T47D (cell line): ENCODE results near the gene OR5AS1.
"Not testable (repeated sequence)": the region's sequence is repeated elsewhere in the genome, so short reads cannot be mapped to it uniquely, and the experiment has no call there.

ENCODE experiments used
- DNase-seq, 2 experiments: peaks; one replicate each; pipeline versions ENCODE4 v3.0.0 to v3.0.0-alpha.2; 2011 to 2012; ENCODE audit warnings: low read depth in 1 of 2, low spot score in 1 of 2
- JUND ChIP-seq: IDR thresholded peaks from 2 replicates; pipeline ENCODE4 v1.6.1; 2012; ENCODE audit warnings: low read depth
- in situ Hi-C: cut with HindIII; loops from 2 replicates; pipeline ENCODE4 v1.10.0; 2016; ENCODE audit warnings: low sequenced_read_pairs, low pct_unique_long_range_greater_than_20kb

OR5AS1 gene

DNA sequence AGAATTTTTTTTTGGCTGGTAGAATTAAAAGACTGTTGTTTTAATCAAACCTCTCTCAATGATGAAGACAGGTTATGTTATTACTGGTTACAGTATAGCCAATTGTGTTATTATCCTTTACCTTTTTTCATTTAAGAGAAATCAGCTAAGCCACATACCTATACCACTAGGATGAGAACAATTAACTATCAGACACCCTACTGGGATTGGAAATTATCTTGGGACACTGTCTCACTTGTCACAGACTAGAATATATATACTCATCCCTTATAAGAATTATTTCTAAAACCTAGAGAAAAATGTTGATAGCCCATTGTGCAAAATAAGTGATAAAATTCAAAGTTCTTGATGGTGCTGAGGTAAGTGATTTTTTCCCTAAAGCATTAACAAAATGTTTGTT, at the start of gene OR5AS1:
Gene OR5AS1 (plus strand): TSS at position 301 of the 400 bp plus-strand sequence. CDS start 2,765 bp downstream, outside the sequence.
- in situ Hi-C loops = no loop called here
- TF ChIP-seq JUND = no peak
- no peak for DNase-seq

DNA sequence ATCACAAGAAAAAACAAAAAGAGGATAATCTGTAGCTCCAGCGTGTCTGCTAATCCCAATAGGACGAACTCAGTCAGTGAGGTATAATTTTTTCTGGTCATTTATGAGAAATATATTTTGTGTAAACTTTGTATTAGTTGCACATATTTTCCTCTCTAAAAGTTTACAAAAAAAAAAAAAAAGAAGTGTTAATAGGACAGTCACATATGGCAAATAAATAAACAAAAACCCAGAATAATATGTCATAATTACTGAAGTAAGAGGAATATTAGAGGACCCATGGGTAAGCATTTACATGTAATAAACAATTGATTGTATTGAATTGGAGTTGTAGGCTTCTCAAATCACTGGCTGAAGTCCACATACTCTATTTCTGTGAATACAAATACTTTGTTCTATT, 32.9 kb upstream of the OR5AS1 start, which contains the start of gene OR5F1:
Gene OR5F1 (minus strand): TSS at position 101 of the 400 bp plus-strand sequence. CDS start 0 bp downstream, at position 101.
- no peak for TF ChIP-seq JUND
- in situ Hi-C loops = no loop called here
- DNase-seq = no peak

DNA sequence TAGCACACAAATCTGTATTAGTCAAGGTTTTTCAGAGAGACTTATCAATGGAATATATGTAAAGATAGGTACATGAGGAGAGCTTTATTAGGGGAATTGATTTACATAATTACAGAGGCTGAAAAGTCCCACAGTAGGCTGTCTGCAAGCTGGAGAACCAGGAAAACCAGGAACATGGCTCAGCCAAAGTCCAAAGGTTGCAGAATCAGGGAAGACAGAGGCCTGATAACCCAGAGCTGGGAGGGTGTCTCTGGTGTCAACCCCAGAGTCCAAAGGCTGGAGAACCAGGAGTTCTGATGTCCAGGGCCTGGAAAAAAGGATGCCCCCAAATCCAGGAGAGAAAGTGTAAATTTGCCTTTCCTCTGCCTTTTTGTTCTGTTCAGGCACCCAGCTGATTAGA, 16.7 kb upstream of the OR5AS1 start:
- DNase-seq = no peak
- in situ Hi-C loops = no loop called here
- TF ChIP-seq JUND = no peak

DNA sequence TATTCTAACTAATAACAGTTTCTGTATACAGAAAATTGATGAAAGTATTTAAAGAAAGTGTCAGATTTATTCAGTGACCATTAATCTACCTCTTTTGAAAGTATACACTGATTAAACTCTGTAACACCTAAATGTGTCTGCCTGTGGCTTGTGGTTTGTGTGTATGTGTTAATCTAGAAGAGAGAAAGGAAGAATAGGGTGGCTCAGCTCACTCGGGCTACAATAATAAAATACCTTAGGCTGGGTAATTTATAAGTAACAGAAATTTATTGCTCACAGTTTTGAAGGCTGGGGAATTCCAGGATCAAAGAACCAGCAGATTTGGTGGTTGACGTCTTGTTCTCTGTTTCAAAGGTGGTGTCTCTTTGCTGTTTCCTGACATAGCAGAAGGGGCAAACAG, 13.6 kb upstream of the OR5AS1 start:
- in situ Hi-C loops = no loop called here
- TF ChIP-seq JUND = no peak
- no peak for DNase-seq

DNA sequence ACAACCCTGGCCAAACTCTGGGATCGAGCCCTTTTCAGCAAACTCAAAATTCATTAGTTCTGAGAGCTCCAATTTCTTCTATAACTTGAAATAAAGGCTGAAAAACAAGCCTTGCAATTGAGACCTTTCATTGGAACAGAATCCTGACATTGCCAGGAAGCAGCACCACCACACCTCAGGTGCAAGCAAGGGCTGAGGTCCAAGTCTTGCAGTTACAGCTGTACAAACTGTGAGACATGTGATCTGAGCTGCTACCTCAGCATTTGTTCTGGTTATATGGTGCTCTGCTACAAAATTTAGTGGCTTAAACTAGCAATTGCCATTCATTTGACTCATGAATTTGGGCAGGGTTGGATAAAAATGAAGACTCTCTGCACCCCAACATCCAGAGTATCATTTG, 18.1 kb downstream of the OR5AS1 start:
- in situ Hi-C loops = no loop called here
- no peak for TF ChIP-seq JUND
- DNase-seq = no peak

DNA sequence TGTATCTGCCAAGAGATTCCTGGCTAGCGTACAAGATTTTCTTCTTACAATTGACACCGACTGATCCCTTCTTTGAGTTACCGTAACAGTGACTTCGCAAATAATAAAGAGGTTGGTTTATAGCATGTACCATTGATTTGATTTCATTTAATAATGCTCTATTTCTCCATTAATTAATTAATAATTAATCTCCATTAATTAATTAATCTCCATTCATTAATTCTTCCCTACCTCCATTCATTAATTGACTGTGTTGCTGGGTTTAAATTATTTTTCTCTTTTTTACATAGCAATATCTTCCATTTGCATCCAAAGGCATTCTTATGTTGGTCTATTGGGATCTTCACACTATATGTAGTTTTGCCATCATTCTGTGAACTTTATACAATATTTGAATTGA, 21.0 kb downstream of the OR5AS1 start:
- no peak for DNase-seq
- in situ Hi-C loops = no loop called here
- TF ChIP-seq JUND = no peak

DNA sequence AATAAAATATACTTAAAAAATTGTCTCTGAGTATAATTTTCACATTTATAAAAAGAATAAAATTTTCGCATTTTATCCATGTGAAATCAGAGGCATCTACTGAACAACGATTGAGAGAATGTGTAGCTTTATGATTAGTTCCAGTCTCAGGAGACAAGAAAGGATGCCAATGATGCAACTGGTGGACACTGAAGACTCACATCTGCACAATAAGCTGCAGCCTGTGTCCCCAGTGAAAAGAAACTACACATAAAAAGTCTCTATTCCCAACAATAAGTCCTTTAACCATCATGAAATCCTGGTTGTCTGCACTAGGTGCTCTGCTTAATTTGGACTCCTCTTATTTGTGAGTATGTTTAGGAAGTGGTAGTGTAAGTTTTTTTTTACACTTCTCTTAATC, 22.0 kb downstream of the OR5AS1 start:
- in situ Hi-C loops = no loop called here
- no peak for TF ChIP-seq JUND

DNA sequence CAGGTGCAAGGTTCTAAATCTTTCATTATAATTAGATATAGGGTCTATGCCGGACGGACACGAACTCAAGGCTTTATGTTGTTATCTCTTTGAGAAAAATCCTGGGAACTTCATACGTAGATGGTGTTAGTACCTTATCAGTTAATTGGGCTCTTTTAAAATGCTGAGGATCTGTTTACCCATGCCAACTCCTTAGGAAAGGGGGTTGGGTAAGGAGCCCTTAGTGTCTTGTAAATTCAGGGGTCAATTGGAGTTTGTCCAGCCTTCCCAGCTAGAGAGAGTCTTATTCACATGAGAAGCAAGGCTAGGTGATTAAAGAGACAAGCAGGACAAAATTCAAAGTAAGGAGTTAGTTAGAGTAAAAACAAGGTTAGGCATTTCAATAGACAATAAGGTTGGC, 28.9 kb downstream of the OR5AS1 start:
- in situ Hi-C loops = not testable (repeated sequence)

More for the DNA sequence above, 22.0 kb downstream of the OR5AS1 start:
- no peak for DNase-seq

DNA sequence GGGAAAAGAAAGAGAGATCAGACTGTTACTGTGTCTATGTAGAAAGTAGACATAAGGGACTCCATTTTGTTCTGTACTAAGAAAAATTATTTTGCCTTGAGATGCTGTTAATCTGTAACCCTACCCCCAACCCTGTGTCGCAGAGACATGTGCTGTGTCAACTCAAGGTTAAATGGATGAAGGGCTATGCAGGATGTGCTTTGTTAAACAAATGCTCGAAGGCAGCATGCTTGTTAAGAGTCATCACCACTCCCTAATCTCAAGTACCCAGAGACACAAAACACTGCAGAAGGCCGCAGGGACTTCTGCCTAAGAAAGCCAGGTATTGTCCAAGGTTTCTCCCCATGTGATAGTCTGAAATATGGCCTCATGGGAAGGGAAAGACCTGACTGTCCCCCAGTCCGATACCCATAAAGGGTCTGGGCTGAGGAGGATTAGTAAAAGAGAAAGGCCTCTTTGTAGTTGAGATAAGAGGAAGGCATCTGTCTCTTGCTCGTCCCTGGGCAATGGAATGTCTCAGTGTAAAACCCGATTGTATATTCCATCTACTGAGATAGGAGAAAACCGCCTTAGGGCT, 30.3 kb downstream of the OR5AS1 start:
- in situ Hi-C loops, DNase-seq: not testable (repeated sequence)

More for the DNA sequence above, 28.9 kb downstream of the OR5AS1 start:
- DNase-seq = not testable (repeated sequence)

DNA sequence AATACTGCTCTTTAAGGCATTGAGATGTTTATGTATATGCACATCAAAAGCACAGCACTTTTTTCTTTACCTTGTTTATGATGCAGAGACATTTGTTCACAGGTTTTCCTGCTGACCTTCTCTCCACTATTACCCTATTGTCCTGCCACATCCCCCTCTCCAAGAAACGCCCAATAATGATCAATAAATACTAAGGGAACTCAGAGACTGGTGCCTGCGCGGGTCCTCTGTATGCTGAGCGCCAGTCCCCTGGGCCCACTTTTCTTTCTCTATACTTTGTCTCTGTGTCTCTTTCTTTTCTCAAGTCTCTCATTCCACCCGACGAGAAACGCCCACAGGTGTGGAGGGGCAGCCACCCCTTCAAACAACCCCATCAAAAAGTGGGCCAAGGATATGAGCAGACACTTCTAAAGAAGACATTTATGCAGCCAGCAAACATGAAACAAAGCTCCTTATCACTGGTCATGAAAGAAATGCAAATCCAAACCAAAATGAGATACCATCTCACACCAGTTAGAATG, 30.9 kb downstream of the OR5AS1 start:
- DNase-seq, in situ Hi-C loops: not testable (repeated sequence)

DNA sequence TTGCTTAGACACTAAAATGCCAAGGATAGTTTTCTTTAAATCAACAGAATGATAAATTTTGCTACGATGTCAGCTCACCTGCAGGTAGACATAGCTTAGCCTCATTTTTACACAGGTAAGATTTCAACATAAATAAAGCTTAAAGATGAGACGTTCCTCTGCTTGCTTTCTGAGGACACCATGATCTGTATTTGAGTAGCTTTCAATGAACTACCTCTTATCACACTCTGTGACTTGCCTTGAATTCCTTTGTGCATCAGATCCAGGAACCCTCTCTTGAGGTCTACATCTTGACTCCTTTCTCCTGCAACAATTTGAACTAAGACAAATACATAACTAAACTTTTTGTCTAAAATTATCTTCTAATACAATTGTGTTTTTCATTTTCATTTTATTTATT, 39.5 kb downstream of the OR5AS1 start:
- in situ Hi-C loops = no loop called here
- TF ChIP-seq JUND = no peak
- no peak for DNase-seq
